ENCODE measurements around the gene HOXB6. TPM values are rescaled to one million over a fixed set of nuclear protein-coding genes. Genes with fewer than 3 reads are reported as not detected.

HOXB6 gene
- polyA plus RNA-seq, 3 donors: not detected

DNA sequence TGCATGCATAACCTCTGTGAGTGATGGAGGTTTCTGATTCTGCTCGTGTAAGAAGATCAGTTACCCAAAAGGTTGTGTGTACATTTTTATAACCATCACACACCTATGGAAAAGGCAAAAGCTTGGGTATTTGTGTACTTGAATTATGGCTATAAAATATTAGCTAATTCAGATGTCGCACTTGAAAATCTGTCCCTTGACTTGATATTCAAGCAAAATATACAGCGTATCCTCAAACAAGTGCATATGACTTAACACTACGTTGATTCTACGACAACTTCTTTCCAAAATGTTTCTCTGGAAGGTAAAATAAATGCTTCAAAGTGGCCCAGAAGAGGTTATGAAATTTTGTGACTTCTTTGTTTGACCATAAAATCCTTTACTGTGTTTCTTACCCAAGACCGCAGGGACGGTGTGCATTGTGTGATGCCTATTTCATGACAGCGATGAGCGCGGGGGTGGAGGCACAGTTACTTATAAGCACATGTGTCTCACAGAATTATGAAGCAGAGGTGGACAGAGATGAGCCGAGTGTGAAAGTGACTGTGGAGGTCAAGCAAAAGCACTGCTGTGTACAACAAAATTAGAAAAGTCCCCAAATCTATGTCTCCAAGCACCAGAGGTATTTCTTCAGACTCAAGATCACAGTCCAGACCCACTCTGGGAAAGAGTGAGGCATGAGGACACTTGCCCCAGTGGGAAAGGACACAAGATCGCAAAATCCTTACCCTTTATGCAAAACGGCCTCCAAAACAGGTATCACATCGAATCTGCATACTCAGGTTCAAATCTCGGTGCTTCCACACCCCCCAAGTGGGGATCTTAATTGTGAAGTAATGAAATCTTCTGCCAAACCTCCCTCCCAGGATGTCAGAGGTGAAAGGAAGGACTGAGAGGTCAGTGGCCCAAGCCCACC lies 25.5 kb upstream of the HOXB6 start:
- H3K27me3 ChIP-seq (ENCODE audit: control insufficient read depth in 2 of 2, insufficient read depth in 2 of 2, low read length in 2 of 2): peaks cover 63 to 100% of the 10 kb centered on the region in 2 donors
- intact Hi-C loops (cut with micrococcal nuclease): no loop called here

GRCh38 chr17:48629411-48629759 lies 24.6 kb upstream of the HOXB6 start:
- H3K27me3 ChIP-seq (ENCODE audit: control insufficient read depth in 2 of 2, insufficient read depth in 2 of 2, low read length in 2 of 2): peaks cover 62 to 100% of the 10 kb centered on the region in 2 donors
- H3K4me3 Mint-ChIP-seq: peak overlapping the region in 1 of 2 donors; percentile 69
- H3K27ac Mint-ChIP-seq: no peak overlapping the region
- H3K4me3 ChIP-seq (replicated peaks in 1 of 3; ENCODE audit: low read depth in 2 of 3, low read length in 3 of 3): no peak overlapping the region
- H3K79me2 ChIP-seq (ENCODE audit: insufficient read depth, low read length): no peaks in the 10 kb centered on the region
- H3K36me3 Mint-ChIP-seq: peaks cover 0 to 3% of the 10 kb centered on the region in 2 donors
- DNase-seq: no peak
- peaks cover 86 to 98% (median 94%) of the 10 kb centered on the region in 3 donors for H3K27me3 Mint-ChIP-seq (ENCODE audit: low read depth in 3 of 3)
- H3K9ac ChIP-seq (ENCODE audit: insufficient read depth, low read length, poor library complexity, severe bottlenecking): no peak overlapping the region
- 94% methylated on average over 5 of the region's 5 CpGs for WGBS (ENCODE audit: insufficient coverage)
- H3K9me3 Mint-ChIP-seq: peaks cover 0 to 15% (median 8%) of the 10 kb centered on the region in 7 donors
- intact Hi-C loops (cut with micrococcal nuclease): no loop called here
- H3K4me1 ChIP-seq (ENCODE audit: control insufficient read depth in 1 of 2, insufficient read depth in 2 of 2, low read length in 2 of 2): peaks cover 5 to 13% of the 10 kb centered on the region in 2 donors
- H2AFZ ChIP-seq (ENCODE audit: insufficient read depth, low read depth, low read length, poor library complexity, severe bottlenecking): no peak overlapping the region
- H3K27ac ChIP-seq (ENCODE audit: low read depth in 1 of 2, low read length in 2 of 2): no peak overlapping the region
- H3K4me2 ChIP-seq (replicated peaks; ENCODE audit: extremely low read depth, low read length, poor library complexity, severe bottlenecking): no peak overlapping the region
- no peak for TF ChIP-seq CTCF (IDR thresholded peaks at IDR 0.05)
- H4K20me1 ChIP-seq (ENCODE audit: insufficient read depth, low read length): no peaks in the 10 kb centered on the region
- peaks cover 8% of the 10 kb centered on the region for H3K4me1 Mint-ChIP-seq
- peaks cover 0 to 6% of the 10 kb centered on the region in 2 donors for H3K9me3 ChIP-seq (replicated peaks in 1 of 2; ENCODE audit: control insufficient read depth in 1 of 2, insufficient read depth in 1 of 2, low read length in 2 of 2)
- H3K36me3 ChIP-seq (replicated peaks in 1 of 2; ENCODE audit: control insufficient read depth in 1 of 2, insufficient read depth in 2 of 2, low read length in 2 of 2): no peaks in the 10 kb centered on the region

More for the DNA sequence above, 25.5 kb upstream of the HOXB6 start:
- Histone ChIP-seq H3K4me3 (replicated peaks in 1 of 3; ENCODE audit: low read depth in 2 of 3, low read length in 3 of 3) (no peak overlapping the region), H3K27ac (ENCODE audit: low read depth in 1 of 2, low read length in 2 of 2) (no peak overlapping the region), H3K9ac (ENCODE audit: insufficient read depth, low read length, poor library complexity, severe bottlenecking) (no peak overlapping the region), H4K20me1 (ENCODE audit: insufficient read depth, low read length) (no peaks in the 10 kb centered on the region), H3K36me3 (replicated peaks in 1 of 2; ENCODE audit: control insufficient read depth in 1 of 2, insufficient read depth in 2 of 2, low read length in 2 of 2) (no peaks in the 10 kb centered on the region), H3K4me2 (replicated peaks; ENCODE audit: extremely low read depth, low read length, poor library complexity, severe bottlenecking) (no peak overlapping the region), H3K79me2 (ENCODE audit: insufficient read depth, low read length) (no peaks in the 10 kb centered on the region), H2AFZ (ENCODE audit: insufficient read depth, low read depth, low read length, poor library complexity, severe bottlenecking) (no peak overlapping the region), H3K4me1 (ENCODE audit: control insufficient read depth in 1 of 2, insufficient read depth in 2 of 2, low read length in 2 of 2) (peaks cover 4 to 7% of the 10 kb centered on the region in 2 donors), H3K9me3 (replicated peaks in 1 of 2; ENCODE audit: control insufficient read depth in 1 of 2, insufficient read depth in 1 of 2, low read length in 2 of 2) (peaks cover 0 to 2% of the 10 kb centered on the region in 2 donors)
- Mint-ChIP-seq H3K9me3 (peaks cover 0 to 14% (median 11%) of the 10 kb centered on the region in 7 donors), H3K4me1 (peaks cover 8% of the 10 kb centered on the region), H3K36me3 (peaks cover 0 to 3% of the 10 kb centered on the region in 2 donors), H3K27me3 (ENCODE audit: low read depth in 3 of 3) (peaks cover 91 to 98% (median 98%) of the 10 kb centered on the region in 3 donors), H3K27ac (no peak overlapping the region), H3K4me3 (peak overlapping the region in 1 of 2 donors; percentile 76)
- WGBS (ENCODE audit: insufficient coverage): 100% methylated on average over 1 of the region's 15 CpGs
- no peak for DNase-seq
- no peak for TF ChIP-seq CTCF (IDR thresholded peaks at IDR 0.05)

All from CD14-positive monocyte (primary cell).